Subcutaneous adipose tissue (tissue), 4 donors: ENCODE results near the gene DTX1. TPM values are rescaled to one million over a fixed set of nuclear protein-coding genes. Genes with fewer than 3 reads are reported as not detected.

ENCODE experiments used
- CTCF ChIP-seq: fragments of 450-650 bp; IDR thresholded peaks from one replicate; pipeline ENCODE4 v1.5.1; 2016; ENCODE audit warnings: low read depth, mild to moderate bottlenecking, control low read depth, antibody characterized with exemption, moderate library complexity
- total RNA-seq, 4 donors: library from RNA; depleted of rRNA; stranded (reverse); fragments of >200 nt; gene quantifications; one replicate each; pipeline ENCODE4 v1.1.0, GENCODE V29; 2016

Gene DTX1
- total RNA-seq, 4 donors from 2014 or later: 20.2 to 137 (median 46.2) TPM

- no peak for TF ChIP-seq CTCF
These were observed 56.9 kb downstream of the DTX1 start for GRCh38 chr12:113113397-113113796.

GRCh38 chr12:113114447-113115178 is 58.1 kb downstream of the DTX1 start:
- TF ChIP-seq CTCF: no peak

GRCh38 chr12:113115455-113116126 is 59.1 kb downstream of the DTX1 start:
- TF ChIP-seq CTCF: no peak

GRCh38 chr12:113116875-113117274 is 60.3 kb downstream of the DTX1 start:
- TF ChIP-seq CTCF: no peak

GRCh38 chr12:113118142-113118541 is 61.6 kb downstream of the DTX1 start:
- TF ChIP-seq CTCF: no peak

GRCh38 chr12:113119980-113120669 is 63.6 kb downstream of the DTX1 start:
- TF ChIP-seq CTCF: no peak

GRCh38 chr12:113120670-113121370 is 64.3 kb downstream of the DTX1 start:
- no peak for TF ChIP-seq CTCF
